ENCODE measurements around the gene MINDY4. TPM values are rescaled to one million over a fixed set of nuclear protein-coding genes. Genes with fewer than 3 reads are reported as not detected.

MINDY4 gene
- total RNA-seq, 1 donor from 2014 or later = 14.3 TPM

DNA sequence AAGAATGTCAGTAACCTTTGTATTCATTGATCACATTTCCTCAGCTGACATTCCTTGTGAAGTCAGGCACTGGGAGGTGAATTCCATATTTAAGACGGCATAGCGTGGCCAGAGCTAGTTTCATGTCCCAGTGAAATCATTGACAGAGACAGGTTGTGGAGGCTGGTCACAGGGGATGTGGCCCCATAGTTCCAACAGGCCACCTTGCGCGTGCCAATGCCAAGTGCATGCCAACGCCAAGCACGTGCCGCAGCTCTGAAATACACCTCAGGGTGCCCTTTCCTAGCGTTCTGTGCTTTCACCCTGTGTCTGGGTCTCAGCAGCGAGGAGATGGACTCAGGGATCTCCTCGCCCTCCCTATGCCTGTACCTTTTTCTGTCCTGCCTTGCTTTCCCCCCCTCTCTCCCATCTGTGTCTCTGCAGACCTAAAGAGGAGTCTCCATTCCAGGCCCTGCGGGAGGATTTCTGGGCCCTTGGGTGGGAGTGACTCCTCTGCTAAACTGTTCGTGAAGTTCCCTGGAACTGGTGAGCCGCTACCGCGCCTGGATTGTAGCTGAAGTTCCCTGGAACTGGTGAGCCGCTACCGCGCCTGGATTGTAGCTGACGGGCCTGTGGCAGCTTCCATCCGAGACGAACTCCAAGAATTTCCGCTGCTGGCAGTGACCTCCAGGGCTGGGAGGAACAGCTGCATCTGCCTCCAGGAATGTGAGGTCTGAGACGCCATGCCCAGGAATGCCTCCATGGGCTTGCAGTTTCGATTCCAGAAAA lies 160.1 kb downstream of the MINDY4 start:
- Mint-ChIP-seq H3K36me3 (ENCODE audit: insufficient read depth) (no peaks in the 10 kb centered on the region), H3K4me3 (ENCODE audit: low read depth) (no peak overlapping the region), H3K27me3 (peaks cover 9% of the 10 kb centered on the region), H3K27ac (no peak overlapping the region), H3K9me3 (ENCODE audit: low read depth) (no peaks in the 10 kb centered on the region), H3K4me1 (ENCODE audit: low read depth) (no peaks in the 10 kb centered on the region)
- DNase-seq (ENCODE audit: low spot score, unreplicated experiment) = peak; percentile 4
- TF ChIP-seq, protein P1, sequence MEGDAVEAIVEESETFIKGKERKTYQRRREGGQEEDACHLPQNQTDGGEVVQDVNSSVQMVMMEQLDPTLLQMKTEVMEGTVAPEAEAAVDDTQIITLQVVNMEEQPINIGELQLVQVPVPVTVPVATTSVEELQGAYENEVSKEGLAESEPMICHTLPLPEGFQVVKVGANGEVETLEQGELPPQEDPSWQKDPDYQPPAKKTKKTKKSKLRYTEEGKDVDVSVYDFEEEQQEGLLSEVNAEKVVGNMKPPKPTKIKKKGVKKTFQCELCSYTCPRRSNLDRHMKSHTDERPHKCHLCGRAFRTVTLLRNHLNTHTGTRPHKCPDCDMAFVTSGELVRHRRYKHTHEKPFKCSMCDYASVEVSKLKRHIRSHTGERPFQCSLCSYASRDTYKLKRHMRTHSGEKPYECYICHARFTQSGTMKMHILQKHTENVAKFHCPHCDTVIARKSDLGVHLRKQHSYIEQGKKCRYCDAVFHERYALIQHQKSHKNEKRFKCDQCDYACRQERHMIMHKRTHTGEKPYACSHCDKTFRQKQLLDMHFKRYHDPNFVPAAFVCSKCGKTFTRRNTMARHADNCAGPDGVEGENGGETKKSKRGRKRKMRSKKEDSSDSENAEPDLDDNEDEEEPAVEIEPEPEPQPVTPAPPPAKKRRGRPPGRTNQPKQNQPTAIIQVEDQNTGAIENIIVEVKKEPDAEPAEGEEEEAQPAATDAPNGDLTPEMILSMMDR (IDR thresholded peaks at IDR 0.05; ENCODE audit: unreplicated experiment) = no peak

DNA sequence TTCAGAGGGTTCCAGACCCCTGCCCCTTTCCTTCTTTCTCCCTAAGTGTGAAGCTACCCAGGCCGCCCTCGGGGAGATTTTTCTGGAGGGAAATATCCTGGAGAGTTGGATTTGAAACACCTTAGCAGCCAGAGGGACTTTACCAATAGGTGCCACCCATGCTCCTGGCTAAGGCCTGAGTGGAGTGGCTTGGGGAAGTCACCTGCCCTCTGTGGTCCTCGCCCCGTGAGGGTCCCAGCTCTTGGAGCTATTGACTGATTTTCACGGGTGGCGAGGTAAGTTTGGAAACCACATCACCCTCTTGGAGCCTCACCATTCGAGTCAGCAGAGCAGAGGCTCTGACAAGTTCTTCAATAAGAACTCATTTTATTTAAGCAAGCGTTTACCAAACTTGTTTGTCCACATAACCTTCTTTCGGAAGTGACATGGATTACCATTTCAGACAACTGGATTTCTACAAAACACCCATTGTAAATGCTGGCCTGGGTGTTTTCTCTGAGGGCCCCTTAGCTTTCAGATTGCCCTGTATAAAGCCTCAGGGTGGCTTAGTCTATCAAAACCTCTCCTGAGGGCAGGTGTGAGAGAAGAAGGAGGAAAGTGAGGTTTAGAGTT lies 160.8 kb downstream of the MINDY4 start:
- Mint-ChIP-seq H3K36me3 (ENCODE audit: insufficient read depth) (no peaks in the 10 kb centered on the region), H3K4me3 (ENCODE audit: low read depth) (no peak overlapping the region), H3K27ac (peak overlapping the region; percentile 80), H3K9me3 (ENCODE audit: low read depth) (no peaks in the 10 kb centered on the region), H3K4me1 (ENCODE audit: low read depth) (no peaks in the 10 kb centered on the region), H3K27me3 (peaks cover 9% of the 10 kb centered on the region)
- TF ChIP-seq, protein P1 (IDR thresholded peaks at IDR 0.05; ENCODE audit: unreplicated experiment) = no peak
- DNase-seq (ENCODE audit: low spot score, unreplicated experiment) = peak; percentile 6

DNA sequence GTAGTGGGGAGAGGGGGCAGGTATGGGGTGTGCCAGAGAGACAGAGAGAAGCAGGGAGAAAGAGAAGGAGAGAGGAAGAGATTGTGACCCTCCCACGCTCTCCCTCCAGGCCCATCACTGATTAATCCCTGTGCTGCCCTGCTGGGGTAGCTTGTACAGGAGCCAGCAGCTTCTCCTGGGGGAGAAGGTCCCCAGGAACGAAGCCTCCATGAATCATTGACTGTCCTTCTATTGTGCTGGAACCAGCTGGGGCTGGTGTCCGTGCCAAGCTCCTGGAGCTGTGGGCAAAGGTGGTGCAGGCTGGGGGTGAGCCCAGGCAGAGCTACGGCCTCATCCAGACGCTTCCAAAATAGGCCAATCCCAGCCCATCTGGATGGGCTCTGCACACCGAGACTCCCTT lies 161.3 kb downstream of the MINDY4 start:
- Mint-ChIP-seq H3K27ac (peak overlapping the region; percentile 80), H3K4me1 (ENCODE audit: low read depth) (peaks cover 2% of the 10 kb centered on the region), H3K4me3 (ENCODE audit: low read depth) (no peak overlapping the region), H3K27me3 (peaks cover 9% of the 10 kb centered on the region), H3K9me3 (ENCODE audit: low read depth) (no peaks in the 10 kb centered on the region), H3K36me3 (ENCODE audit: insufficient read depth) (no peaks in the 10 kb centered on the region)
- DNase-seq (ENCODE audit: low spot score, unreplicated experiment) = no peak
- TF ChIP-seq, protein P1 (IDR thresholded peaks at IDR 0.05; ENCODE audit: unreplicated experiment) = no peak

DNA sequence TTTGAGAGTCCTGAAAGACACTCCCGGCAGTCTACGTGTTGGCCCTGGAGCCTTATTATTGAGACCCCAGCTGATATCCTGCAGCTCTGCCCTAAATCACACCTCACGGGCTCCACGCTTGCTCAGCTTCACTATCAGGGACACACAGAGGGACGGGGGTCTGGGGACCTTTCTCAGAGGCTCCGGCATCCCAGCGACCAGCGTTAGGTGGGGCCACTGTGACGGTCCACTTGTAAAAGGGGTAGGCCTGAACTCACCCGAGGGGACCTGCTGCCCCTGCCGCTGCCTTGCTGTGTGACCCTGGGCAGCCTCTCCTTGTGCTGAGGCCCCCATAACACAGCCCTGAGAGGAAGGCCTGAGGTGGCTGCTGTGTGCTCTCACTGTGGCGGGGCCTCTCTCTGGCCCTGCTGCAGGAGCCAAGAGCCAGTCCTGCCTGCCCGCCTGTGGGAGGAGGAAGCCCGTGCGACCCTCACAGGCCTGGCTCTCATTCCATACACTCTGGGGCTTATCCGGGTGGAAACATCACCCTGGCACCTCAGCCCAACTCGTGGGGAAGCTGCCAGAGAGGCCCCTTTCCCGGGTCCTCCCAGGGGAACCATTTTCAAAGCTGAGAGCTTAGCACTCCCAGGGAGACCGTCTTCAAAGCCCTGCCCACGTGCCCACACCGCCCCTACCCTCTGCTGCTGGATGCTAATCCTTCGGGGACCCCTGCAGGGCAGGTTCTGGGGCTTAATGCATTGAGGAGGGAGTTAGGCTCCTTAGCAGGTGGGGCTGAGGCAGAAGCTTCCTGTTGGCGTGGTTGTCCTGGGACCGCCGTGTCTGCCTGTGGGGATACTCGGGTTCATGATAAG lies 162.1 kb downstream of the MINDY4 start:
- no peak for DNase-seq (ENCODE audit: low spot score, unreplicated experiment)
- TF ChIP-seq, protein P1 (IDR thresholded peaks at IDR 0.05; ENCODE audit: unreplicated experiment) = no peak
- peaks cover 3% of the 10 kb centered on the region for H3K4me1 Mint-ChIP-seq (ENCODE audit: low read depth)
- H3K9me3 Mint-ChIP-seq (ENCODE audit: low read depth) = no peaks in the 10 kb centered on the region
- H3K36me3 Mint-ChIP-seq (ENCODE audit: insufficient read depth) = no peaks in the 10 kb centered on the region
- H3K27me3 Mint-ChIP-seq = peaks cover 9% of the 10 kb centered on the region
- H3K27ac Mint-ChIP-seq = no peak overlapping the region
- H3K4me3 Mint-ChIP-seq (ENCODE audit: low read depth) = no peak overlapping the region

DNA sequence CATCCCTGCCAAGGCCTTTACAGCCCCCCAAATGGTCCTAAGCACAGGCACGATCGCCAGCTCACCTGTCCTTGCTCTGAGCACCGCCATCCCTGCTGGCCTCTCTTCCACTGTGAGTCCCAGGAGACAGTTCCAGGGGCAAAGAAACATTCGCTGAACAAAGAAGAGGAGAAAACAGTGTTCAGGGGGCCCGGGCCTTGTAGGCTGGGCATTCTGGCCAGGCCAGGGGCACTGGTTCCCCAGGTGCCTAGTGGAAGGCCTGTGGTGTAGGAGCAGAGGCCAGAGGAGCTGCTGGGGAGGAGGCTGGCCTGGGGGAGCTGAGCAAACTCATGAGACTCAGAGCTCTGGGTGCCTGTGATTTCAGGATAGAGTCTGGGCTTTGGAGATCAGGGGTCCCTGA lies 163.0 kb downstream of the MINDY4 start:
- DNase-seq (ENCODE audit: low spot score, unreplicated experiment) = no peak
- Mint-ChIP-seq H3K27ac (no peak overlapping the region), H3K27me3 (peaks cover 9% of the 10 kb centered on the region), H3K9me3 (ENCODE audit: low read depth) (no peaks in the 10 kb centered on the region), H3K36me3 (ENCODE audit: insufficient read depth) (no peaks in the 10 kb centered on the region), H3K4me1 (ENCODE audit: low read depth) (peaks cover 3% of the 10 kb centered on the region), H3K4me3 (ENCODE audit: low read depth) (no peak overlapping the region)
- TF ChIP-seq, protein P1 (IDR thresholded peaks at IDR 0.05; ENCODE audit: unreplicated experiment) = no peak

Measured in progenitor cell of endocrine pancreas (in vitro differentiated cells).